NCI-H1105 treated with DMSO at 0.1 percent for 48 hours (cell line): ENCODE data around the gene AGBL4.

Experiments used
- DNase-seq: peaks from one replicate; lab custom pipeline; 2025; lab: John Stamatoyannopoulos, UW

The AGBL4 gene

GRCh38 chr1:48680411-48681035, 1343.2 kb downstream of the AGBL4 start:
- no peak for DNase-seq

- no peak for DNase-seq
These were observed 1343.9 kb downstream of the AGBL4 start for GRCh38 chr1:48679859-48680258.

- no peak for DNase-seq
These were observed 1344.8 kb downstream of the AGBL4 start for GRCh38 chr1:48678710-48679505.

GRCh38 chr1:48677306-48678287, 1346.2 kb downstream of the AGBL4 start:
- peak; percentile 56 for DNase-seq

GRCh38 chr1:48676822-48677221, 1346.9 kb downstream of the AGBL4 start:
- no peak for DNase-seq

- no peak for DNase-seq
These were observed 1347.4 kb downstream of the AGBL4 start for GRCh38 chr1:48676376-48676775.

GRCh38 chr1:48675251-48675650, 1348.5 kb downstream of the AGBL4 start:
- DNase-seq, result no peak

GRCh38 chr1:48674641-48675040, 1349.1 kb downstream of the AGBL4 start:
- DNase-seq, result no peak

- DNase-seq, result no peak
These were observed 1350.2 kb downstream of the AGBL4 start for GRCh38 chr1:48673332-48674105.

GRCh38 chr1:48671578-48671977, 1352.2 kb downstream of the AGBL4 start:
- no peak for DNase-seq

- peak; percentile 19 for DNase-seq
These were observed 1353.3 kb downstream of the AGBL4 start for GRCh38 chr1:48670234-48671020.

GRCh38 chr1:48668339-48668738, 1355.4 kb downstream of the AGBL4 start:
- DNase-seq, result no peak

- no peak for DNase-seq
These were observed 1356.0 kb downstream of the AGBL4 start for GRCh38 chr1:48667782-48668181.

GRCh38 chr1:48665708-48666407, 1357.9 kb downstream of the AGBL4 start:
- peak; percentile 53 for DNase-seq

GRCh38 chr1:48661726-48662463, 1361.9 kb downstream of the AGBL4 start:
- DNase-seq, result peak; percentile 13

GRCh38 chr1:48659801-48660200, 1364.0 kb downstream of the AGBL4 start:
- DNase-seq, result no peak

- DNase-seq, result no peak
These were observed 1366.3 kb downstream of the AGBL4 start for GRCh38 chr1:48657413-48657812.

GRCh38 chr1:48654606-48655210, 1369.0 kb downstream of the AGBL4 start:
- peak; percentile 83 for DNase-seq

GRCh38 chr1:48652334-48652733, 1371.4 kb downstream of the AGBL4 start:
- no peak for DNase-seq
